Esophagus (tissue), 2 donors: ENCODE results near the gene ORC4. TPM values are rescaled to one million over a fixed set of nuclear protein-coding genes. Genes with fewer than 3 reads are reported as not detected.

Experiments
- H3K27ac ChIP-seq, 2 donors: one replicate each; pipeline ENCODE4 v1.5.1; 2013; ENCODE audit warnings: low read depth in 2 of 2, mild to moderate bottlenecking in 2 of 2, inconsistent platforms in 1 of 2, low read length in 1 of 2, moderate library complexity in 1 of 2
- H3K27me3 ChIP-seq, 2 donors: one replicate each; pipeline ENCODE4 v1.6.1; 2013; ENCODE audit warnings: low read length in 2 of 2, control low read depth in 1 of 2, mild to moderate bottlenecking in 1 of 2; ENCODE audit not compliant: insufficient read depth in 2 of 2, control insufficient read depth in 1 of 2
- H3K36me3 ChIP-seq, 2 donors: one replicate each; pipeline ENCODE4 v1.6.1; 2013; ENCODE audit warnings: low read length in 1 of 2; ENCODE audit not compliant: control insufficient read depth in 2 of 2, insufficient read depth in 2 of 2
- H3K4me1 ChIP-seq, 2 donors: one replicate each; pipeline ENCODE4 v1.6.1; 2013; ENCODE audit warnings: low read length in 1 of 2; ENCODE audit not compliant: control insufficient read depth in 2 of 2, insufficient read depth in 2 of 2
- H3K4me3 ChIP-seq, 2 donors: one replicate each; pipeline ENCODE4 v1.5.1; 2013; ENCODE audit warnings: low read length in 2 of 2, mild to moderate bottlenecking in 2 of 2, low read depth in 1 of 2, moderate library complexity in 1 of 2
- H3K9me3 ChIP-seq, 2 donors: one replicate each; pipeline ENCODE4 v1.6.1; 2013; ENCODE audit warnings: mild to moderate bottlenecking in 2 of 2, low read depth in 1 of 2, low read length in 1 of 2, moderate library complexity in 1 of 2; ENCODE audit not compliant: control insufficient read depth in 2 of 2, insufficient read depth in 1 of 2
- polyA plus RNA-seq, 2 donors: library from polyadenylated mRNA; stranded (reverse); fragments of 200-250 nt; gene quantifications; one replicate each; pipeline ENCODE4 v1.2.3, GENCODE V29; 2013
- donor health status: healthy with polysubstance abuse.
- donor health status: Bipolar disorder and iron deficiency.

ORC4 gene
- polyA plus RNA-seq, 2 donors = 7.5 to 12.0 TPM

DNA sequence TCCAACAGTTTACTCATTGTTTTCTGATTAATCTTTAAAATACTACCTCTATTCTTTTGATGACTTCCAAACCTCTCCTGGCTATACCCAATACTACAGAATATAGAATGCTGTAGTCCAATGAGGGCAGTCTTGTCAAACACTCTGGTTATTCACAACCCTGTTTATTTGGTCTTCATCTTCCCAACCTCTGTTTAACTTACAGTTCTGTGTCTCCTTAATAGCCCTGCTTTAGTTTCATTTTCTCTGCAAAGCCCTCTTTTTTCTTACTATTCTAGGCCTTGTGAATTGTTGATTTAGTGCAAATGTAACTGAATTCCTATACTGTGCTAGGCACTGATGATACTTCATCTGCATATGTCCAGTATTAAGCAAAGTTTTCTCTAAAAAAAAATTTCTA, 135.7 kb downstream of the ORC4 start:
- Histone ChIP-seq H3K4me1 (no peaks in the 10 kb centered on the region), H3K4me3 (no peak overlapping the region), H3K27me3 (no peaks in the 10 kb centered on the region), H3K36me3 (no peaks in the 10 kb centered on the region), H3K27ac (no peak overlapping the region), H3K9me3 (no peaks in the 10 kb centered on the region)

DNA sequence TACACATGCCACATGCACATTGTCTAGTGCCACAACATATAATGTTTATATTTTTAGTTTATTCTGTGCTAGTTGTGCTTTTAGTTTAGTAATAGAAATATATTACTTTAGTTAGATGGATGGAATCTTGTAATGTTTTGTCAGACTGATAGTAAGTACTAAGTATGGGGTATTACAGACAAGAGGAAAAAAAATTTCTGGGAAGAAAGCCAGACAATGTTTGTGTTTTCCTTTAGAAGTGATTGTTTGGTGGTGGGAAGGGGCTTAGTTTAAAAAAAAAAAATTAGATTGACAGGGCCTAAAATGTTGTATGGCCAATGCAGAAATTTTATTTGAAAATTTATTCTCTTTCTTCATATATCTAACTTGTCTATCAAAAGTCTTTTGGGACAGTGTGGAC, 137.9 kb downstream of the ORC4 start:
- Histone ChIP-seq H3K9me3 (no peaks in the 10 kb centered on the region), H3K36me3 (no peaks in the 10 kb centered on the region), H3K4me3 (no peak overlapping the region), H3K27me3 (no peaks in the 10 kb centered on the region), H3K4me1 (no peaks in the 10 kb centered on the region), H3K27ac (no peak overlapping the region)

Other genes starting within 250 kb of the ORC4 start
- 1 to 10 TPM; 6.2 to 6.3 TPM for gene ACVR2A, start 175.7 kb downstream of the ORC4 start, polyA plus RNA-seq
- gene MBD5, start 354 bp upstream of the ORC4 start, polyA plus RNA-seq = 1 to 10 TPM; 2.9 to 5.0 TPM